RWPE1 (cell line): ENCODE results near the gene CRP.

ENCODE experiments used
- CTCF ChIA-PET: fragments of 350-600 bp; sonication (Branson Sonifier 250); formaldehyde crosslinking; extraction: SDS; loops from one replicate; lab custom pipeline; 2021; lab: Yijun Ruan, JAX
- POLR2A ChIA-PET: fragments of 400-600 bp; formaldehyde crosslinking; extraction: SDS; loops from one replicate; lab custom pipeline; 2020; ENCODE audit warnings: antibody characterized with exemption; ENCODE audit not compliant: low non-redundant PET; lab: Yijun Ruan, JAX
- DNase-seq: peaks from one replicate; pipeline ENCODE4 v3.0.0; 2012; ENCODE audit warnings: low spot score
- H3K27ac ChIP-seq: fragments of 450-650 bp; 2 replicates; pipeline ENCODE4 v1.5.1; 2017
- TF ChIP-seq, protein P1 (sequence below): fragments of 450-650 bp; conservative IDR thresholded peaks from 2 replicates; pipeline ENCODE4 v1.5.1; 2017; ENCODE audit warnings: low read depth, mild to moderate bottlenecking

Gene CRP

GRCh38 chr1:159751031-159751430 lies 36.6 kb upstream of the CRP start:
- CTCF ChIA-PET, result no interaction called here
- peak overlapping the region; percentile 12; the same call in 1 of the 2 replicates for H3K27ac ChIP-seq
- POLR2A ChIA-PET, result no interaction called here
- no peak for DNase-seq
- TF ChIP-seq, protein P1, sequence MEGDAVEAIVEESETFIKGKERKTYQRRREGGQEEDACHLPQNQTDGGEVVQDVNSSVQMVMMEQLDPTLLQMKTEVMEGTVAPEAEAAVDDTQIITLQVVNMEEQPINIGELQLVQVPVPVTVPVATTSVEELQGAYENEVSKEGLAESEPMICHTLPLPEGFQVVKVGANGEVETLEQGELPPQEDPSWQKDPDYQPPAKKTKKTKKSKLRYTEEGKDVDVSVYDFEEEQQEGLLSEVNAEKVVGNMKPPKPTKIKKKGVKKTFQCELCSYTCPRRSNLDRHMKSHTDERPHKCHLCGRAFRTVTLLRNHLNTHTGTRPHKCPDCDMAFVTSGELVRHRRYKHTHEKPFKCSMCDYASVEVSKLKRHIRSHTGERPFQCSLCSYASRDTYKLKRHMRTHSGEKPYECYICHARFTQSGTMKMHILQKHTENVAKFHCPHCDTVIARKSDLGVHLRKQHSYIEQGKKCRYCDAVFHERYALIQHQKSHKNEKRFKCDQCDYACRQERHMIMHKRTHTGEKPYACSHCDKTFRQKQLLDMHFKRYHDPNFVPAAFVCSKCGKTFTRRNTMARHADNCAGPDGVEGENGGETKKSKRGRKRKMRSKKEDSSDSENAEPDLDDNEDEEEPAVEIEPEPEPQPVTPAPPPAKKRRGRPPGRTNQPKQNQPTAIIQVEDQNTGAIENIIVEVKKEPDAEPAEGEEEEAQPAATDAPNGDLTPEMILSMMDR, result no peak

DNA sequence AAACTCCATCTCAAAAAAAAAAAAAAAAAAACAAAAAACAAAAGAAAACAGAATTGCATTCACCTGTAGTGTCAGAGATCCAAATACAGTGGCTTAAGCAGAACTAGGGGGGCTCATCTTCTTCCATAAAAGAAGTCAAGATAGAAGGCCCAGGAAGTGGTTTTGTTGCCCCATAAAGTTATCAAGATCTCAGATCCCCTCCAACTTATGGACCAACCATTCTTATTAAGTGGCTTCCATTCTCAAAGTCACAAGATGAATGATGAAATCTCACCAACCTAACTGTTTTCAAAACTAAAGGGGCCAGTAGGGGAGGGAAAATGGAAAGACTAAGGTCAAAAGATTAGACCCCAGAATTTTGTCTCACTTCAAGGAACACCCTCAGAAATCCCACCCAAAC lies 36.2 kb upstream of the CRP start:
- CTCF ChIA-PET, result no interaction called here
- H3K27ac ChIP-seq, result no peak overlapping the region
- no peak for DNase-seq
- POLR2A ChIA-PET, result no interaction called here
- TF ChIP-seq, protein P1, result no peak

DNA sequence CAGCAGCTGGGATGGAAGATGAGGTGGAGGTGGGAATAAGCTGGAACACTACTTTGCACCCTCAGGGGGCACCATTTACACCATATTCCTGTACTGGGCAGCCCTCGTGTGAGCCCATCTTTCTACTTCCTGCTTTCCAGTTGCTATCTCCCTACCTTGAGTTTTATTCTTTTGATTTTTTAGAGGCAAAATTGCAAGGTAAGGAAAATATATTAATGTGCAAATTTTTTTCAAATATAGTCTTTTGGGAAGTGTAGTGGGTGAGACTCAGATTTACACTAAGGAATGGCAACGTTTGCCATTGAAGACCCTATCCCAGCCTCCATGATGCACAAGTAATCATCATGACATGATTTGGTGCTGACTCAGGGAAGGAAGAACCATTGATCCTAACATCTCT lies 35.2 kb upstream of the CRP start:
- DNase-seq, result no peak
- ChIA-PET POLR2A (no interaction called here), CTCF (no interaction called here)
- TF ChIP-seq, protein P1, result no peak
- H3K27ac ChIP-seq, result no peak overlapping the region

DNA sequence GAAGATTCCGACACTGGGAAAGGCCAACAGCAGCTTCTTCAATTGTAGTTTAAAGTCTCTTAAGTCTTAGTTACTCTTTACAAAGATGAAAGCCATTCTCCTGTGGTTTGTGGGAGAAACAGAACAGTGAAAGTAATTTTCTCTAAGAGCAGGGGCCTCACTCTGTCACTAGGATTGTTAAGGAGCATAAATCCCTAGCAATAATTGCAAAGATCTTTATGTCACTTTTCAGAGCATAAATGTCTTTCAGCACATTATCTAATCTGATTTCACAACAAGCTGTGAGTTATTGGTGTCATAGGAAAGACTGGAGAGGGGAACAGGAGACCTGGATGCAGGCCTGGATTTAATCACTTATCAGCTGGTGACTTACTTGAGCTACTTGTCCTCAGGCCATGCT lies 34.0 kb upstream of the CRP start:
- TF ChIP-seq, protein P1, result no peak
- H3K27ac ChIP-seq, result no peak overlapping the region
- no peak for DNase-seq
- ChIA-PET POLR2A (no interaction called here), CTCF (interaction anchor here (0.5 kb wide), 1 partner anchor 134 kb away, joined by 7 read pairs; no protein-coding TSS in a partner anchor)

DNA sequence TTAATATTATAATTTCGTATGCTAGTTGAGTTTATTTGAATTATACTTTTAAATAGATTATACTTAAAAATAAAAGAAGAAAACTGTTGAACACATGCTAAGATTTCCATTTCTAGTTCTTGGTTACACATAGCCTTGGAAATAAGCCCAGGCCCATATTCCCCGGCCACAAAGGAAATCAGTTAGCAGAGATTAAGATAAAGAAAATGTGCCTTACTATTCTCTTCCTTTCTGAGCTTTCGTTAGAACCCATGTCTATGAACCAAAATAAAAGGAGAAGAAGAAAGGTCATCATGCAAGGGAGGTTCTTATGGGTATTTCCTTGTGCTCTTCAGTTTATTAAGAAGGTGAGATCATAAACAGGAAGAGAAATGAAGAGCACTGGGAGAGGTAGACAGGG lies 32.3 kb upstream of the CRP start:
- ChIA-PET CTCF (no interaction called here), POLR2A (no interaction called here)
- no peak overlapping the region for H3K27ac ChIP-seq
- TF ChIP-seq, protein P1, result no peak
- DNase-seq, result no peak

GRCh38 chr1:159743651-159744410 lies 29.4 kb upstream of the CRP start:
- no peak overlapping the region for H3K27ac ChIP-seq
- TF ChIP-seq, protein P1, result no peak
- no peak for DNase-seq
- ChIA-PET CTCF (no interaction called here), POLR2A (no interaction called here)
